ENCODE results near the gene MYO18A.
"Not testable (repeated sequence)": the region's sequence is repeated elsewhere in the genome, so short reads cannot be mapped to it uniquely, and the experiment has no call there.

Gene MYO18A, protein sequence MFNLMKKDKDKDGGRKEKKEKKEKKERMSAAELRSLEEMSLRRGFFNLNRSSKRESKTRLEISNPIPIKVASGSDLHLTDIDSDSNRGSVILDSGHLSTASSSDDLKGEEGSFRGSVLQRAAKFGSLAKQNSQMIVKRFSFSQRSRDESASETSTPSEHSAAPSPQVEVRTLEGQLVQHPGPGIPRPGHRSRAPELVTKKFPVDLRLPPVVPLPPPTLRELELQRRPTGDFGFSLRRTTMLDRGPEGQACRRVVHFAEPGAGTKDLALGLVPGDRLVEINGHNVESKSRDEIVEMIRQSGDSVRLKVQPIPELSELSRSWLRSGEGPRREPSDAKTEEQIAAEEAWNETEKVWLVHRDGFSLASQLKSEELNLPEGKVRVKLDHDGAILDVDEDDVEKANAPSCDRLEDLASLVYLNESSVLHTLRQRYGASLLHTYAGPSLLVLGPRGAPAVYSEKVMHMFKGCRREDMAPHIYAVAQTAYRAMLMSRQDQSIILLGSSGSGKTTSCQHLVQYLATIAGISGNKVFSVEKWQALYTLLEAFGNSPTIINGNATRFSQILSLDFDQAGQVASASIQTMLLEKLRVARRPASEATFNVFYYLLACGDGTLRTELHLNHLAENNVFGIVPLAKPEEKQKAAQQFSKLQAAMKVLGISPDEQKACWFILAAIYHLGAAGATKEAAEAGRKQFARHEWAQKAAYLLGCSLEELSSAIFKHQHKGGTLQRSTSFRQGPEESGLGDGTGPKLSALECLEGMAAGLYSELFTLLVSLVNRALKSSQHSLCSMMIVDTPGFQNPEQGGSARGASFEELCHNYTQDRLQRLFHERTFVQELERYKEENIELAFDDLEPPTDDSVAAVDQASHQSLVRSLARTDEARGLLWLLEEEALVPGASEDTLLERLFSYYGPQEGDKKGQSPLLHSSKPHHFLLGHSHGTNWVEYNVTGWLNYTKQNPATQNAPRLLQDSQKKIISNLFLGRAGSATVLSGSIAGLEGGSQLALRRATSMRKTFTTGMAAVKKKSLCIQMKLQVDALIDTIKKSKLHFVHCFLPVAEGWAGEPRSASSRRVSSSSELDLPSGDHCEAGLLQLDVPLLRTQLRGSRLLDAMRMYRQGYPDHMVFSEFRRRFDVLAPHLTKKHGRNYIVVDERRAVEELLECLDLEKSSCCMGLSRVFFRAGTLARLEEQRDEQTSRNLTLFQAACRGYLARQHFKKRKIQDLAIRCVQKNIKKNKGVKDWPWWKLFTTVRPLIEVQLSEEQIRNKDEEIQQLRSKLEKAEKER (N-terminal part only)

DNA sequence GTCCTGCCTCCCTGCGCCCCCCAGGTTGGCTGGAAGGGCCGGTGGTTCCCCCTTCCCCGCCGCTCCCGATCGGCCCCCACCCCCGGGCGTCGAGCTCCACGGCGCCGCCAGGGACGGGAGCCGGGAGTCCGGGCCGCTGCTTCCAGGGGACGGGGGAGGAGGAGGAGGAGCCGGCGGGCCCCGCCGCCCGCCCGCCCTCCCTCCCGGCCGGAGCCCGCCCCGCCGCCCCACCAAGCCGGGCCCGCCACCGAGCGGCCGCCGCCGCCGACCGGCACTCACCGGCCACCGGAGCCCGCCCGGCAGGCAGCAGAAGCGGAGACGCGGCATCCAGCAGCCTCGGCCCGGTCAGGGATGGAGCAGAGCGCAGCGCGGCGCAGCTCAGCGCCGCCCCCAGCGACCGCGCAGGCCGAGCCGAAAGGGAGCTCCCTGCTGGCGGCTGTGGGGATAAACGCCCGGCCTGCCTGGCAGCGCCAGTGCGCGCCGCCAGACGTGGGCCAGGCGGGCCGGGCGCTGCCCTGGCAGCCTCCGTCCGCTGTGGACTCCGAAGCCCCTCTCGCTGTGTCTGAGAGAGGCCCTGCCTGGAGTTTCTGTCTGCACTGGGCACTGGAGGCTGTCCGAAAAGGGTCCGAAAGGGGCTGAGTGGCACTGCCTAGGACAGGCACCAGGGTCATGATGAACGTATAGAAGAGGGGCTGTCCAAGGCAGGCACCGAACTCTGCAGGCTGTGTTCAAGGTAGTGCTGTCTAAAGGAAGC lies at the start of gene MYO18A:
TSS of gene MYO18A (minus strand) at position 365 of the 754 bp plus-strand sequence. CDS start 13,458 bp downstream, outside the sequence.
- TF ChIP-seq, protein P1, sequence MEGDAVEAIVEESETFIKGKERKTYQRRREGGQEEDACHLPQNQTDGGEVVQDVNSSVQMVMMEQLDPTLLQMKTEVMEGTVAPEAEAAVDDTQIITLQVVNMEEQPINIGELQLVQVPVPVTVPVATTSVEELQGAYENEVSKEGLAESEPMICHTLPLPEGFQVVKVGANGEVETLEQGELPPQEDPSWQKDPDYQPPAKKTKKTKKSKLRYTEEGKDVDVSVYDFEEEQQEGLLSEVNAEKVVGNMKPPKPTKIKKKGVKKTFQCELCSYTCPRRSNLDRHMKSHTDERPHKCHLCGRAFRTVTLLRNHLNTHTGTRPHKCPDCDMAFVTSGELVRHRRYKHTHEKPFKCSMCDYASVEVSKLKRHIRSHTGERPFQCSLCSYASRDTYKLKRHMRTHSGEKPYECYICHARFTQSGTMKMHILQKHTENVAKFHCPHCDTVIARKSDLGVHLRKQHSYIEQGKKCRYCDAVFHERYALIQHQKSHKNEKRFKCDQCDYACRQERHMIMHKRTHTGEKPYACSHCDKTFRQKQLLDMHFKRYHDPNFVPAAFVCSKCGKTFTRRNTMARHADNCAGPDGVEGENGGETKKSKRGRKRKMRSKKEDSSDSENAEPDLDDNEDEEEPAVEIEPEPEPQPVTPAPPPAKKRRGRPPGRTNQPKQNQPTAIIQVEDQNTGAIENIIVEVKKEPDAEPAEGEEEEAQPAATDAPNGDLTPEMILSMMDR (IDR thresholded peaks at IDR 0.05; ENCODE audit: extremely low read depth, missing control alignments) = peak; percentile 93
- DNase-seq (ENCODE audit: low spot score) = peak; percentile 97

DNA sequence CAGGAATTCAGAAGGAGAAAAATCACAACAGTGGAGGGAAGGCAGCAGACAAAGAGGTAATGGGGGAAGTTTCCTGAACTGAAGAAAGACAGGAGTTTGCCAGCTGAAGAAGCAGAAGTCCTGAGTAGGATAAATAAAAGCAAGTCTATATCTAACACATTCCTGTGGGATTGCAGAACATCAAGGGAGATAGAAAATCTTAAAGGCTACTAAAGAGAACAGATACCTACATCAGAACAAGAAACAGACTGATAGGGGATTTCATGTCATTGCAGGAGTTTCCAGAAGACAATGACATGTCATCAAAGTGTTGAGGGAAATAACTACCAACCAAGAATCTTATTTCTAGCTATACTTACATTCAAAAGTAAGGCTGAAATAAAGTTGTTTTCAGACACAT lies 45.2 kb upstream of the MYO18A start:
- TF ChIP-seq, protein P1 (IDR thresholded peaks at IDR 0.05; ENCODE audit: extremely low read depth, missing control alignments) = no peak
- DNase-seq (ENCODE audit: low spot score) = no peak

DNA sequence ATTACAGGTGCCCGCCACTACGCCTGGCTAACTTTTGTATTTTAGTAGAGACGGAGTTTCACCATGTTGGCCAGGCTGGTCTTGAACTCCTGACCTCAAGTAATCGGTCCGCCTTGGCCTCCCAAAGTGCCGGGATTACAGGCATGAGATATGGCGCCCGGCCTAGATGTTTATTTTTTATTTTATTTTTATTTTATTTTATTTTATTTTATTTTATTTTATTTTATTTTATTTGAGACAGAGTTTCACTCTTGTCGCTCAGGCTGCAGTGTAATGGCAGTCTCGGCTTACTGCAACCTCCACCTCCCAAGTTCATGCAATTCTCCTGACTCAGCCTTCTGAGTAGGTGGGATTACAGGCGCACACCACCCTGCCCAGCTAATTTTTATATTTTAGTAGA lies 41.1 kb upstream of the MYO18A start:
- DNase-seq (ENCODE audit: low spot score) = not testable (repeated sequence)

DNA sequence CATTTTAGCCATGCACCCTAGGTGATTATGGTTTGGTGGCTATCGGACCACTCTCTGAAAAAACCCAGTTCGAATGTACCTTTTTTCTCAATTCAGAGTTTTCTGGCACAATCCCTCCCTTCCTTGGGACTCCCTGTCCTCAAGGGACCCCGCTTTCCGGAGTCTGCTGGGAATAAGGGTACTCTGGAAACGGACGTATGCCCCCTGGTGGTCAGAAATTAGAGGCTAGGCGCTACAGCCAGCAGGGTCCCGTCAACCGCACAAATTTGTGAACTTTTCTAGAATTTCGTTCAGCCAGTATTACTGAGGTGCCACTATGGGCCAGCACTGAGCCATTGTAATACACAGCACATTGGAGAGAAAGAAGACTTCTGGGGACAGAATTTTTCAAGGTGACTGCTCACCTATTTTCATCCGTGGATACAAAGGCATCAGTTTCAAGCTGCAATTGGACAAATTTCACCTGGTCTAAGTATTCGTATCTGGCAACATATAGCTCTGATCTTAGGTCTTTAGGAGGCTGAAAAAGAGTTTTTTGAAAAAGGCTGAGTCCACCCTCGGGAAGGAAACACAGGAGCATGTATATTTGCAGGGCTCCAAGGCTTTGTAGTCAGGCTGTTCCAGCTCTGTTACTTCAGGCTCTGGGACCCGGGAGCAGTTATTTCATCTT lies 39.3 kb upstream of the MYO18A start:
- peak; percentile 79 for DNase-seq (ENCODE audit: low spot score)
- TF ChIP-seq, protein P1 (IDR thresholded peaks at IDR 0.05; ENCODE audit: extremely low read depth, missing control alignments) = peak; percentile 66

DNA sequence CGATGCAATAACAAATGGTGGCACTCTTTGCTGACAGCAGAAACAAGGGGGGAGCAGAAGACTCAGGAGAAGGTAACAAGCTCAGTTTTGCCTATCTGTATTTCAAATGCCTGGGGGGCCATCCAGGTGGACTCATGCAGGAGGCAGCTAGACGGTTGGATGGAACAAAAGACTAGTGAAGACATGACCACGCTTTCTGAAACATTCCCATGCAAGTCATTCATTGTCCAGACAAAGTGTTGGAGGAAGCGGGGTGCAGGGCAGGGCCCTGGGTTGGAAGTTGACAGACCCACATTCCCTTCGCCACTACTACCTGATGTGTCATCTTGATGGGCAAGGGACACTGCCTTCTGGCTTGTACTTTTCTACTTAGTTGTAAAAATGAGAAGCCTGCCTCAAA lies 36.7 kb upstream of the MYO18A start:
- no peak for DNase-seq (ENCODE audit: low spot score)
- TF ChIP-seq, protein P1 (IDR thresholded peaks at IDR 0.05; ENCODE audit: extremely low read depth, missing control alignments) = no peak

DNA sequence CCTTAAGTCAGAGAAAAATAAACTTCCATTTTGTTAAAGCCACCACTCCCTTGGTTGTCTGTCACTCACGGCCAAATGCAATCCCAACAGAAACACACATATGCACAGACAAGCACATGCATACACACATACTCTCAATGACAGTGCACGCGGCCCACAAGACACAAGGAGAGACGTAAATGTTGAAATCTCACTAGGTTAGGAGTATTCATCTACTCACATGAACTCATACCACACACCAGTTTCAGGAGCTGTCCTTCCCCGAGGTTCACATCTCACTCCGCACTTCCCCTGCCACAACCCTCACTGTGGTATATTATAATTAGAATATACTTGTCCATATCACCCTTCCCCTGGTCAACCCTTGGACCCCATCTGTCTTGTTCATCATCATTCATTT lies 36.0 kb upstream of the MYO18A start:
- DNase-seq (ENCODE audit: low spot score) = no peak
- TF ChIP-seq, protein P1 (IDR thresholded peaks at IDR 0.05; ENCODE audit: extremely low read depth, missing control alignments) = no peak
